GM12892 (cell line): ENCODE data around the gene MSMO1.

ENCODE experiments used
- DNase-seq: peaks from one replicate; pipeline ENCODE4 v3.0.0; 2011; ENCODE audit not compliant: insufficient read length
- FAIRE-seq: peaks from 2 replicates; lab custom pipeline; 2011; peaks lifted over from hg19 to GRCh38; lab: Jason Lieb, UNC
- POLR2A ChIP-seq: IDR thresholded peaks from 2 replicates; pipeline ENCODE4 v1.6.1; 2011; ENCODE audit warnings: low read depth, low read length, control low read depth
- POLR2AphosphoS5 ChIP-seq: IDR thresholded peaks from 2 replicates; pipeline ENCODE4 v1.6.1; 2011; ENCODE audit warnings: low read depth, low read length, control low read depth
- TAF1 ChIP-seq: IDR thresholded peaks from 2 replicates; pipeline ENCODE4 v1.6.1; 2011; ENCODE audit warnings: low read depth, mild to moderate bottlenecking, control low read depth, low read length, borderline replicate concordance

Gene MSMO1

GRCh38 chr4:165369522-165369921, 42.1 kb downstream of the MSMO1 start:
- DNase-seq = no peak
- FAIRE-seq = no peak
- TF ChIP-seq POLR2A (no peak), POLR2AphosphoS5 (no peak), TAF1 (no peak)

DNA sequence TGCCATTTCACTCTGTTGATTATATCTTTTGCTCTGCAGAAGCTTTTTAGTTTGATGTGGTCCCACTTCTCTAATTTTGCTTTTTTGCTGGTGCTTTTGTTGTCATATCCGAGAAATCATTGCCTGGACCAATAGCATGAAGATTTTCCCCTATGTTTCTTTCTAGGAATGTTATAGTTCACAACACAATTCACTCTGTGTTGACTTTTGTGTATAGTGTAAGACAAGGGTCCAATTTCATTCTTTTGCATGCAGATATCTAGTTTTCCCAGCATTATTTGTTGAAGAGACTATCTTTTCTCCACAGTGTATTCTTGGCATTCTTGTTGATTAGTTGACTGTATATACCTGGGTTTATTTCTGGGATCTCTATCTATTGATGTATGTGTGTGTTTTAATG, 43.1 kb downstream of the MSMO1 start:
- no peak for FAIRE-seq
- TF ChIP-seq POLR2AphosphoS5 (no peak), POLR2A (no peak), TAF1 (no peak)
- no peak for DNase-seq

DNA sequence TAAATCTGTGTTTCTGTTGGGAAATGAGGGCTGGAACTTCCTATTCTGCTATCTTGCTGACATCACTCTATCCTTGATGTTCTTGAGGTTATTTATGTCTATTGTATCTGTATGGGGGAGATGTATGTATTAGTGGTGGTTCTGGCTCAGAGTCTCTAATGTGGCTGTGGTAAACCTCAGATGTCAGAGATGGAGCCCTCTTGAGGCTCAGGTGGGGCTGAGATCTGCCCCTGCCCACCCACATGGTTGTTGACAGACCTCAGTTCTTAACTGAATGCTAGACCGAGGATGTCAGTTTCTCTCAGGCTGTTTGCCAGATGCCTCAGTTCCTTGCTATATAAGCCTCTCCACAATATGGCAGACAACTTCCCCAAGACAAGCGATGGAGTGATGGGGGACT, 48.0 kb downstream of the MSMO1 start:
- FAIRE-seq = no peak
- DNase-seq = no peak
- TF ChIP-seq POLR2AphosphoS5 (no peak), POLR2A (no peak), TAF1 (no peak)

- no peak for TF ChIP-seq POLR2A
- TF ChIP-seq POLR2AphosphoS5 = no peak
- no peak for TF ChIP-seq TAF1
- no peak for DNase-seq
- no peak for FAIRE-seq
Measured at GRCh38 chr4:165378398-165378744, 50.9 kb downstream of the MSMO1 start.

DNA sequence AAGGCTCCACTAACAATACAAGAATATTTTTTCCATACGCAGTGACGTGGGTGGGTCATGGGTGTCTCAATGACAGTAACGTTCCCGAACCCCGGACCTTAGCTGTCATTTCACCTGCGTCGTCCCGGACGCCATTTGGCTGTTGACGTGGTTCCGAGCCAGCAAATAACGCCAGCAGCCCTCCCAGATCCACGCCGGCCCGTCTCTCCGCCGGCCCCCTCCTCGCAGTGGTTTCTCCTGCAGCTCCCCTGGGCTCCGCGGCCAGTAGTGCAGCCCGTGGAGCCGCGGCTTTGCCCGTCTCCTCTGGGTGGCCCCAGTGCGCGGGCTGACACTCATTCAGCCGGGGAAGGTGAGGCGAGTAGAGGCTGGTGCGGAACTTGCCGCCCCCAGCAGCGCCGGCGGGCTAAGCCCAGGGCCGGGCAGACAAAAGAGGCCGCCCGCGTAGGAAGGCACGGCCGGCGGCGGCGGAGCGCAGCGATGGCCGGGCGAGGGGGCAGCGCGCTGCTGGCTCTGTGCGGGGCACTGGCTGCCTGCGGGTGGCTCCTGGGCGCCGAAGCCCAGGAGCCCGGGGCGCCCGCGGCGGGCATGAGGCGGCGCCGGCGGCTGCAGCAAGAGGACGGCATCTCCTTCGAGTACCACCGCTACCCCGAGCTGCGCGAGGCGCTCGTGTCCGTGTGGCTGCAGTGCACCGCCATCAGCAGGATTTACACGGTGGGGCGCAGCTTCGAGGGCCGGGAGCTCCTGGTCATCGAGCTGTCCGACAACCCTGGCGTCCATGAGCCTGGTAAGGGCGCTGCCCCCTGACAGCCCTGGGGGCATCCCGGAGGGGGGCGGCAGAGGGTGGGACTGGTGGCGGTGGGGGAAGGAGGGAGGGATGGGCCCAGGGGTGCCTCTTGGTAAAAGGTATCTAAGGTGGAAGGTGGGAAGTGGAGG, 51.5 kb downstream of the MSMO1 start, which contains the start of gene CPE:
CPE (plus strand) TSS at position 264 of the 933 bp plus-strand sequence; CDS start at position 478, 214 bp downstream.
- TF ChIP-seq POLR2A = no peak
- TF ChIP-seq TAF1 = no peak
- no peak for TF ChIP-seq POLR2AphosphoS5
- DNase-seq (peak; percentile 36), FAIRE-seq (no peak)

GRCh38 chr4:165379678-165380064, 52.2 kb downstream of the MSMO1 start:
- FAIRE-seq (no peak), DNase-seq (no peak)
- TF ChIP-seq POLR2A (no peak), TAF1 (no peak), POLR2AphosphoS5 (no peak)

DNA sequence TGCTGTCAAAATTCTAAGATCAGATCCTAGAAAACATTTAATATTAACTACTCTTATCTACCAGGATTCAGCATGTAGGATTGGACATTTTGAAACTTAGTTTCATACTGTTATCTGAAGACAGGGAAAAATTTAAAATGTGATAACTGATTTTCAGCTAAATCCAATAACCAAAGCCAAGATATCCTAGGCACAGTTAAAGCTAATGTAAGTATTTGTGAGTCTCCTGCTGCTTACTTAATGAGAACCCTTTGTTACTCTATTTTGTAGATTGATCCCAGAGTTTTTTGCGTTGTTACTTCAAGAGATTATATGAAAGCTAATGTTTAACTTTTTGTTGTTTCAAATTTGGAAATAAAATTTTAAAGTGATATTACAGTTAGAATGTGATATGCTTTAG, 53.3 kb downstream of the MSMO1 start:
- no peak for DNase-seq
- TF ChIP-seq POLR2AphosphoS5 (no peak), TAF1 (no peak), POLR2A (no peak)
- FAIRE-seq = no peak

DNA sequence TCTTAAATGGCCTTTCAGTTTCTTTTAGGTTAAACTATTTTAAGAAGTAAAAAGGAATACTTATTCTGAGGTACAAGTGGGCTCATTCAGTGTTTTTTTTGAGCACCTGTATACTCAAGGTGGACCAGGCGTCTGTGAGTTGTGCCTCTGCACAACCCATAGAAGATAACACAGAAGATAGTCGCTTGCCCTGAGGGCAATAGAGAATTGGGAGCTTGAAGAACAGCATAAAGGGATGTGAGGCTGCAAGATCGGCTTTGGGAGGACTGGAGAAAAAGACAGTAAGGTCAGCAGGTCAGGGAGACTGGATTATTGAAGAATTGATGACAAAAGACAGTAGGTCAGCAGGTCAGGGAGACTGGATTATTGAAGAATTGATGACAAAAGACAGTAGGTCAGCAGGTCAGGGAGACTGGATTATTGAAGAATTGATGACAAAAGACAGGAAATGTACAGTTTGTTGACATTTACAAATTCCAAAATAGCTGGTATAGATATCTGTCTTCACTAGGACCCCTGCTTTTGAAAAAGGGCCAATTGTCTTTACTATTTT, 54.4 kb downstream of the MSMO1 start:
- no peak for DNase-seq
- FAIRE-seq = peak; percentile 14
- no peak for TF ChIP-seq TAF1
- TF ChIP-seq POLR2A = no peak
- TF ChIP-seq POLR2AphosphoS5 = no peak

DNA sequence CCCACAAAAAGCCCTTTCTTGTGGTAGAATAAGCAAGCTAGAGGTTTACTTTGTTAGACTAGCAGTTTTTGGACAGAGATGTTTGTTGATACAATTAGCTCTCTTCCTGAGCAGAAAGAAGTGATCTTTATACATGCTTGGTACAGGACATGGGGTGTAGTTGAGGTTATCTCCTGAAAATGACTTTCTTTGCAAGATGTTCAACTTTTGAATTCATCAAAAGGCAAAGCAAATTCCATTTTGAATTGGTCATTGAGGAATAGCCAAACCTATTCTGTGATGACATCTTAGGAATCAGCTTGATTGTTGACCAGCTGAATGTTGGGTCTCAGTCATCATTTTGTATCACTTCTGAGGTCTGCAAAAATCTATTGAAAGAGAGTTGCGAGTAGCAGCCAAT, 55.2 kb downstream of the MSMO1 start:
- DNase-seq = no peak
- TF ChIP-seq TAF1 = no peak
- no peak for TF ChIP-seq POLR2AphosphoS5
- no peak for TF ChIP-seq POLR2A
- no peak for FAIRE-seq

GRCh38 chr4:165383591-165384073, 56.2 kb downstream of the MSMO1 start:
- FAIRE-seq (no peak), DNase-seq (no peak)
- TF ChIP-seq POLR2AphosphoS5 (no peak), TAF1 (no peak), POLR2A (no peak)

DNA sequence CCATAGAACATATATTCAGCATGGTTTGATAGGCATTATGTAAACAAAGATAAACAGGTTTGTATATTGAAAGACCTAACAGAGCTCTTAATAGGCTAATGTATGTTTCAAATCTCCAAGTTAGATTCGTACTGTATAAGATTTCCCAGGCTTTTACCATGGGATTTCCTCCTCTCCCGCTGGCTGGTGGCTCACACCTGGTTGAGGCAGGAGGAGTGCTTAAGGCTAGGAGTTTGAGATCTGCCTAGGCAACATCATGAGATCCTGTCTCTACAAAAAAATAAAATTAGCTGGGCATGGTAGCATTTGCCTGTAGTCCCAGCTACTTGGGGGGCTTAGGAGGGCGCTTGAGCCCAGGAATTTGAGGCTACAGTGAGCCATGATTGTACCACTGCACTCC, 56.7 kb downstream of the MSMO1 start:
- FAIRE-seq (no peak), DNase-seq (no peak)
- TF ChIP-seq POLR2A (no peak), POLR2AphosphoS5 (no peak), TAF1 (no peak)

- DNase-seq (no peak), FAIRE-seq (no peak)
- TF ChIP-seq TAF1 (no peak), POLR2A (no peak), POLR2AphosphoS5 (no peak)
Measured at GRCh38 chr4:165384598-165384997, 57.1 kb downstream of the MSMO1 start.

DNA sequence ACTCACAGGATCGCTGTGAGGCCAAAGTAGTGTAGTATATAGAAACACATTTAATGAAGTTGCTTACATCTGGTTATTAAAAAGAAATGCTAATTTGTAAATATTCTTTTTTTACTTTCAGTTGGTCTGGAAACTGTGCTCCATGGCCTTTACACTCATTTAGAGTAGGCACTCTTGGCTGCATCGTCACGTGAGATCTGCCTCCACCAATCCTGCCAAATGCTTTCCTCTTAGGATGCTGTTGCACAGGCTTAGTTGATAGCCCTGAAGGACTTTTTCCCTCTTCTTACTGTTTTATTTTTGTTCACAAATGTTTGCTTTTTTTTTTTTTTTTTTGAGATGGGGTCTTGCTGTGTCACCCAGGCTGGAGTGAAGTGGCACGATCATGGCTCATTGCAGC, 57.7 kb downstream of the MSMO1 start:
- TF ChIP-seq POLR2AphosphoS5 = no peak
- no peak for TF ChIP-seq TAF1
- TF ChIP-seq POLR2A = no peak
- FAIRE-seq (no peak), DNase-seq (no peak)
